HCT116 (cell line): Measurements from ENCODE around the gene CD59. TPM values are rescaled to one million over a fixed set of nuclear protein-coding genes. Genes with fewer than 3 reads are reported as not detected.
A peak's percentile ranks its signal among the peaks of the same experiment; 100 is the strongest.

Source experiments
- ATAC-seq: fragments of 200-7000 bp; cut with Tn5 transposase; 2 replicates; pipeline ENCODE4 v1.9.1; 2020; ENCODE audit warnings: mild to moderate bottlenecking, moderate library complexity
- BruUV-seq: library from RNA; stranded (reverse); fragments of 400-500 nt; replicated peaks from 2 replicates; lab custom pipeline; 2021; lab: Mats Ljungman, UMichigan
- CTCF ChIA-PET: fragments of 300-600 bp; sonication (Branson Sonifier 250); formaldehyde crosslinking; loops from one replicate; lab custom pipeline; 2021; ENCODE audit warnings: antibody characterized with exemption; lab: Charles Lee
- POLR2A ChIA-PET: fragments of 300-600, 350-600 bp; sonication (Branson Sonifier 250); formaldehyde crosslinking; loops from one replicate; lab custom pipeline; 2021; ENCODE audit warnings: antibody characterized with exemption; lab: Charles Lee
- RAD21 ChIA-PET, 2 experiments: fragments of 300-600 bp; sonication (Branson Sonifier 250); formaldehyde crosslinking; loops; one replicate each; lab custom pipeline; 2023; ENCODE audit warnings: low total read pairs in 2 of 2; ENCODE audit not compliant: uncharacterized antibody in 2 of 2, unreplicated experiment in 2 of 2, low non-redundant PET in 1 of 2; lab: Charles Lee
- DNase-seq: peaks from one replicate; pipeline ENCODE4 v3.0.0-alpha.2; 2010; ENCODE audit warnings: low read depth, low spot score
- H2AFZ ChIP-seq: fragments of 200-600 bp; shearing (Covaris generic), sonication (generic); 2 replicates; pipeline ENCODE4 v1.6.1; 2017; ENCODE audit warnings: low read depth, mixed run types, mixed read lengths, antibody characterized with exemption, low read length; ENCODE audit not compliant: poor library complexity, severe bottlenecking
- H3K27ac ChIP-seq: 2 replicates; pipeline ENCODE4 v1.5.1; 2012; ENCODE audit warnings: low read depth, low read length
- H3K27me3 ChIP-seq: fragments of 200-600 bp; sonication (generic); 2 replicates; pipeline ENCODE4 v1.6.1; 2016; ENCODE audit warnings: mixed run types, low read length, mixed read lengths; ENCODE audit not compliant: insufficient read depth
- H3K36me3 ChIP-seq, 2 experiments: fragments of 200-500 bp in 1 of 2; fragments of 200-600 bp in 1 of 2; sonication (Bioruptor generic) in 1 of 2; sonication (generic) in 1 of 2; 2 replicates each; pipeline versions ENCODE4 v1.5.1 to v1.6.1; 2014 to 2016; ENCODE audit warnings: low read length in 2 of 2, inconsistent platforms in 1 of 2, mixed read lengths in 1 of 2, mixed run types in 1 of 2; ENCODE audit not compliant: insufficient read depth in 2 of 2, control insufficient read depth in 1 of 2
- H3K4me1 ChIP-seq, 2 experiments: fragments of 200-600 bp in 1 of 2; sonication (generic) in 1 of 2; 2 replicates each; pipeline versions ENCODE4 v1.5.1 to v1.6.1; 2012 to 2017; ENCODE audit warnings: low read length in 2 of 2, inconsistent platforms in 1 of 2, mild to moderate bottlenecking in 1 of 2, mixed read lengths in 1 of 2, mixed run types in 1 of 2, moderate library complexity in 1 of 2; ENCODE audit not compliant: insufficient read depth in 2 of 2, control insufficient read depth in 1 of 2
- H3K4me2 ChIP-seq: fragments of 200-600 bp; sonication (generic); 2 replicates; pipeline ENCODE4 v1.6.1; 2017; ENCODE audit warnings: mixed run types, low read length, mixed read lengths
- H3K4me3 ChIP-seq, 2 experiments: fragments of 200-600 bp in 1 of 2; sonication (generic) in 1 of 2; replicated peaks in 1 of 2; 2 replicates each; pipeline ENCODE4 v1.5.1; 2011 to 2016; ENCODE audit warnings: low read length in 2 of 2, control low read depth in 1 of 2, low read depth in 1 of 2, mild to moderate bottlenecking in 1 of 2, mixed read lengths in 1 of 2, mixed run types in 1 of 2
- H3K79me2 ChIP-seq: fragments of 200-600 bp; sonication (generic); 2 replicates; pipeline ENCODE4 v1.6.1; 2017; ENCODE audit warnings: mild to moderate bottlenecking, mixed run types, low read length, moderate library complexity, mixed read lengths; ENCODE audit not compliant: insufficient read depth
- H3K9ac ChIP-seq: fragments of 200-600 bp; sonication (generic); 2 replicates; pipeline ENCODE4 v1.6.1; 2016; ENCODE audit warnings: low read length, mixed read lengths
- H3K9me2 ChIP-seq: fragments of 200-600 bp; sonication (generic), shearing (Covaris generic); 2 replicates; pipeline ENCODE4 v1.6.1; 2017; ENCODE audit warnings: mixed run types, mild to moderate bottlenecking, moderate library complexity; ENCODE audit not compliant: insufficient read depth
- H3K9me3 ChIP-seq, 2 experiments: fragments of 200-500 bp in 1 of 2; fragments of 200-600 bp in 1 of 2; sonication (Bioruptor generic) in 1 of 2; sonication (generic) in 1 of 2; 2 replicates each; pipeline ENCODE4 v1.6.1; 2014 to 2017; ENCODE audit warnings: low read length in 2 of 2, mixed read lengths in 2 of 2, inconsistent platforms in 1 of 2, low read depth in 1 of 2, mild to moderate bottlenecking in 1 of 2, mixed run types in 1 of 2, moderate library complexity in 1 of 2; ENCODE audit not compliant: control insufficient read depth in 1 of 2, insufficient read depth in 1 of 2
- H4K20me1 ChIP-seq: fragments of 200-600 bp; sonication (generic), shearing (Covaris generic); 2 replicates; pipeline ENCODE4 v1.6.1; 2017; ENCODE audit warnings: mixed run types, mild to moderate bottlenecking, moderate library complexity; ENCODE audit not compliant: insufficient read depth
- EZH2 ChIP-seq: fragments of 200-600 bp; sonication (generic); IDR thresholded peaks from 2 replicates; pipeline ENCODE4 v1.6.1; 2017; ENCODE audit warnings: antibody characterized with exemption, mixed run types
- EZH2phosphoT487 ChIP-seq: fragments of 200-600 bp; IDR thresholded peaks from 2 replicates; pipeline ENCODE4 v1.6.1; 2018; ENCODE audit warnings: antibody characterized with exemption, borderline replicate concordance
- POLR2AphosphoS5 ChIP-seq: IDR thresholded peaks from 2 replicates; pipeline ENCODE4 v1.6.1; 2011; ENCODE audit warnings: mild to moderate bottlenecking, low read depth, low read length, moderate library complexity
- RAD21 ChIP-seq: IDR thresholded peaks from 2 replicates; pipeline ENCODE4 v1.6.1; 2012; ENCODE audit warnings: low read depth, mild to moderate bottlenecking
- SIN3A ChIP-seq: IDR thresholded peaks from 2 replicates; pipeline ENCODE4 v1.6.1; 2012; ENCODE audit warnings: low read depth
- SP1 ChIP-seq: IDR thresholded peaks from 2 replicates; pipeline ENCODE4 v1.6.1; 2012; ENCODE audit warnings: low read depth
- ZFX ChIP-seq: fragments of 450-650 bp; IDR thresholded peaks from 2 replicates; pipeline ENCODE4 v1.6.1; 2017
- intact Hi-C: fragments of 100-400 bp; cut with micrococcal nuclease; formaldehyde crosslinking; loops from 2 replicates; pipeline ENCODE4 v1.10.0; 2022
- total RNA-seq: library from RNA; stranded (reverse); gene quantifications from one replicate; pipeline ENCODE4 v1.2.1, GENCODE V29; 2021; ENCODE audit not compliant: unreplicated experiment
- TF ChIP-seq, protein P1 (sequence below), 3 experiments: fragments of 200-600 bp in 1 of 3; sonication (generic) in 1 of 3; IDR thresholded peaks in 2 of 3; conservative IDR thresholded peaks in 1 of 3; 2 replicates each; pipeline ENCODE4 v1.5.1; 2012 to 2017; ENCODE audit warnings: low read depth in 2 of 3, low read length in 2 of 3, antibody characterized with exemption in 1 of 3, borderline replicate concordance in 1 of 3, control low read depth in 1 of 3, mild to moderate bottlenecking in 1 of 3, mixed read lengths in 1 of 3, mixed run types in 1 of 3, moderate library complexity in 1 of 3; ENCODE audit not compliant: insufficient read depth in 1 of 3

CD59 gene
- total RNA-seq, 1 experiment from 2014 or later = 122 TPM

DNA sequence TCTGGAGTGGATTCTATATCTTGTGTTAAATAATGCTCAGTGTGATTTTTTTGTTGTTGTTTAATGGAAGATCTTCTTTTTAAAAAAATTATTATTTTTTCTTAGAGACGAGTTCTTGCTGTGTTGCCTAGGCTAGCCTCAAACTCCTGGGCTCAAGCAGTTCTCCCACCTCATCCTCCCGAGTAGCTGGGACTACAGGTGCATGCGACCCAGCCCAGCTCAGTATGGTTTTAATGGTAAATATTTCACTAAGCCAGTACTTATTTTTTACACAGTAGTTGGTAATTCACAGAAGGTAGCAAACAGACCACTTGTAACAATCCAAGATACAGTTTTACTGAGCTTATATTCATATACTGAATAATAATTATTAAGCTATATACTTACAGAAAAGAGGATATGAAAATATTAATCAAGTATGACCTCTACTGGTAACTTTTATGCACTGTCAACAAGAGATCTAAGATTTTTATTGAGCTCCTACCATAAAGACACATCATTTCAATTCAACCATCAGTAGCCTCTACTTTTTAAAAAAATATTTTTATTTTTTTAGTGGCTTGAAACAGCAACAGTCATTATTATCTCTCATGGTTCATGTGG is 6.1 kb upstream of the CD59 start:
- H4K20me1 ChIP-seq = no peaks in the 10 kb centered on the region
- RAD21 ChIA-PET = interaction anchor here (0.9 to 1.3 kb wide), 7 partner anchors 25 to 380 kb away, joined by 3 to 12 read pairs (median 4); no protein-coding TSS in a partner anchor
- POLR2A ChIA-PET = interaction anchor here (1.0 to 1.6 kb wide), 4 partner anchors 26 to 52 kb away, joined by 3 to 11 read pairs (median 6); partner anchors contain the start of gene C11orf91
- H3K79me2 ChIP-seq = no peaks in the 10 kb centered on the region
- H3K4me1 ChIP-seq = peaks cover 0 to 4% of the 10 kb centered on the region in 2 experiments; a peak in 2 of 4 replicates
- no TSS peak for BruUV-seq
- H3K36me3 ChIP-seq = peaks cover 5 to 8% of the 10 kb centered on the region in 2 experiments; a peak in 2 of 4 replicates
- CTCF ChIA-PET = interaction anchor here (0.6 to 1.8 kb wide), 47 partner anchors 8 to 1419 kb away, joined by 3 to 67 read pairs (median 4); partner anchors contain the start of gene C11orf91
- no peaks in the 10 kb centered on the region for H3K27me3 ChIP-seq
- no peak overlapping the region for H3K4me3 ChIP-seq
- no peak overlapping the region for H2AFZ ChIP-seq
- no peaks in the 10 kb centered on the region for H3K9me3 ChIP-seq
- no peak overlapping the region for H3K9ac ChIP-seq
- DNase-seq (no peak), ATAC-seq (peak; percentile 63)
- intact Hi-C loops = loop anchor here (1.0 to 5.0 kb wide), 2 partner anchors 200 to 380 kb away; no protein-coding TSS in a partner anchor
- TF ChIP-seq, protein P1, sequence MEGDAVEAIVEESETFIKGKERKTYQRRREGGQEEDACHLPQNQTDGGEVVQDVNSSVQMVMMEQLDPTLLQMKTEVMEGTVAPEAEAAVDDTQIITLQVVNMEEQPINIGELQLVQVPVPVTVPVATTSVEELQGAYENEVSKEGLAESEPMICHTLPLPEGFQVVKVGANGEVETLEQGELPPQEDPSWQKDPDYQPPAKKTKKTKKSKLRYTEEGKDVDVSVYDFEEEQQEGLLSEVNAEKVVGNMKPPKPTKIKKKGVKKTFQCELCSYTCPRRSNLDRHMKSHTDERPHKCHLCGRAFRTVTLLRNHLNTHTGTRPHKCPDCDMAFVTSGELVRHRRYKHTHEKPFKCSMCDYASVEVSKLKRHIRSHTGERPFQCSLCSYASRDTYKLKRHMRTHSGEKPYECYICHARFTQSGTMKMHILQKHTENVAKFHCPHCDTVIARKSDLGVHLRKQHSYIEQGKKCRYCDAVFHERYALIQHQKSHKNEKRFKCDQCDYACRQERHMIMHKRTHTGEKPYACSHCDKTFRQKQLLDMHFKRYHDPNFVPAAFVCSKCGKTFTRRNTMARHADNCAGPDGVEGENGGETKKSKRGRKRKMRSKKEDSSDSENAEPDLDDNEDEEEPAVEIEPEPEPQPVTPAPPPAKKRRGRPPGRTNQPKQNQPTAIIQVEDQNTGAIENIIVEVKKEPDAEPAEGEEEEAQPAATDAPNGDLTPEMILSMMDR (IDR thresholded peaks at IDR 0.05 in 2 of 3, conservative IDR thresholded peaks at IDR 0.05 in 1 of 3; ENCODE audit: borderline replicate concordance in 1 of 3, insufficient read depth in 1 of 3, low read depth in 2 of 3, low read length in 2 of 3) = peak; percentile 26 to 56 (median 42); a peak in 3 of 6 replicates
- TF ChIP-seq RAD21 (peak; percentile 70; the same call in 1 of the 2 replicates), SP1 (no peak)
- H3K27ac ChIP-seq = no peak overlapping the region
- H3K4me2 ChIP-seq = no peak overlapping the region
- H3K9me2 ChIP-seq = no peaks in the 10 kb centered on the region

DNA sequence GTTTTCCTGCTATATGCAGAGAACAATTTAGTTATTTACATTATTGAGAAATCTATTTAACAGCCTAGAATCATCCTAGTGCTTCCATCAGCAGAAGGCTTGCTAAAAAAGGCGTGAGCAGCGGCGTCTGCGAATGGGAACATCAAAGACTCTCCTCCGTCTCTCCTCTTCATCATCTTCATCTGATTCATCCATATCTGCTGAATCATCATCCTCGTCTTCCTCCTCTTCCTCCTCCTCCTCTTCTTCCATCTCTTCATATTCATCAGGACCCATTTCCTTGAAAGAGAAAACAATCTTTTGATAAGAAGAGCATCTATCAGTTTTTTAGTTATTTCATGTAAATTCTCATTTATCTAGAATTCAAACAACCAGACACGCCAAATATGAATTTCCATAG is 5.6 kb upstream of the CD59 start:
- no TSS peak for BruUV-seq
- H3K4me2 ChIP-seq = no peak overlapping the region
- H3K27ac ChIP-seq = no peak overlapping the region
- no peaks in the 10 kb centered on the region for H3K79me2 ChIP-seq
- no peaks in the 10 kb centered on the region for H3K9me3 ChIP-seq
- no peaks in the 10 kb centered on the region for H3K9me2 ChIP-seq
- ChIA-PET POLR2A (interaction anchor here (1.3 to 1.6 kb wide), 3 partner anchors 26 to 50 kb away, joined by 4 to 11 read pairs (median 7); partner anchors contain the start of gene C11orf91), RAD21 (interaction anchor here (0.9 to 1.3 kb wide), 6 partner anchors 25 to 379 kb away, joined by 3 to 12 read pairs (median 5); no protein-coding TSS in a partner anchor), CTCF (interaction anchor here (0.7 to 1.8 kb wide), 40 partner anchors 9 to 1419 kb away, joined by 3 to 67 read pairs (median 6); partner anchors contain the start of gene C11orf91)
- H3K36me3 ChIP-seq = peaks cover under 1 to 6% of the 10 kb centered on the region in 2 experiments; a peak in 2 of 4 replicates
- H4K20me1 ChIP-seq = no peaks in the 10 kb centered on the region
- no peak overlapping the region for H3K9ac ChIP-seq
- no peak overlapping the region for H2AFZ ChIP-seq
- DNase-seq (no peak), ATAC-seq (no peak)
- intact Hi-C loops = loop anchor here (1.0 to 5.0 kb wide), 2 partner anchors 200 to 380 kb away; no protein-coding TSS in a partner anchor
- H3K27me3 ChIP-seq = no peaks in the 10 kb centered on the region
- TF ChIP-seq, protein P1 (IDR thresholded peaks at IDR 0.05 in 2 of 3, conservative IDR thresholded peaks at IDR 0.05 in 1 of 3; ENCODE audit: borderline replicate concordance in 1 of 3, insufficient read depth in 1 of 3, low read depth in 2 of 3, low read length in 2 of 3) = no peak
- no peak for TF ChIP-seq SIN3A
- TF ChIP-seq ZFX = no peak
- no peak for TF ChIP-seq SP1
- TF ChIP-seq POLR2AphosphoS5 = no peak
- no peak for TF ChIP-seq EZH2phosphoT487
- no peak for TF ChIP-seq RAD21
- TF ChIP-seq EZH2 = no peak
- no peak overlapping the region for H3K4me3 ChIP-seq
- peaks cover 5 to 10% of the 10 kb centered on the region in 2 experiments for H3K4me1 ChIP-seq
